Muscle of back (tissue), 11 donors: ENCODE results near the gene PSMB7. TPM values are rescaled to one million over a fixed set of nuclear protein-coding genes. Genes with fewer than 3 reads are reported as not detected.

Experiments
- DNase-seq, 3 donors: peaks; one replicate each; pipeline versions ENCODE4 v3.0.0 to v3.0.0-alpha.2; 2013
- polyA plus RNA-seq, 10 donors: library from polyadenylated mRNA; unstranded; fragments of 120-200 nt; gene quantifications; one replicate each; pipeline ENCODE4 v1.2.1, GENCODE V29; 2013; ENCODE audit not compliant: insufficient read length in 10 of 10

The PSMB7 gene
- polyA plus RNA-seq, 10 donors: 155 to 206 (median 185) TPM

DNA sequence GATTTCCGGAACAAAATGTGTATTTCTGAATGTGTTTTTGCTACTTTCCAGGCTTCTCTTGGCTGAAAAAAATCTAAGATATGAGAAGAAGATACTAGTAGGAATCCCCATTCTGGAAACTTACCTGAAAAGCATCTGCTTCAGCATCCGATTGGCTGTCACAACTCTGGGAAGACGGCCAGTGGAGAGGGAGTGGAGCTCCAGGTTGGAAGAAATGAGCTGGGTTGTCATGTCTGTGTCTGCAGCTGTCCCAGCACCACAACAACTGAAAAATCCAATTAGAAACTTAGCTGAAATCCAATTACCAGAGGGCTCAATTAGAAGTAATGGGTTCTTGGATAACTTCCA lies 3.0 kb downstream of the PSMB7 start:
- no peak for DNase-seq

- DNase-seq: no peak
Measured at GRCh38 chr9:124411514-124412227, 3.6 kb downstream of the PSMB7 start.

DNA sequence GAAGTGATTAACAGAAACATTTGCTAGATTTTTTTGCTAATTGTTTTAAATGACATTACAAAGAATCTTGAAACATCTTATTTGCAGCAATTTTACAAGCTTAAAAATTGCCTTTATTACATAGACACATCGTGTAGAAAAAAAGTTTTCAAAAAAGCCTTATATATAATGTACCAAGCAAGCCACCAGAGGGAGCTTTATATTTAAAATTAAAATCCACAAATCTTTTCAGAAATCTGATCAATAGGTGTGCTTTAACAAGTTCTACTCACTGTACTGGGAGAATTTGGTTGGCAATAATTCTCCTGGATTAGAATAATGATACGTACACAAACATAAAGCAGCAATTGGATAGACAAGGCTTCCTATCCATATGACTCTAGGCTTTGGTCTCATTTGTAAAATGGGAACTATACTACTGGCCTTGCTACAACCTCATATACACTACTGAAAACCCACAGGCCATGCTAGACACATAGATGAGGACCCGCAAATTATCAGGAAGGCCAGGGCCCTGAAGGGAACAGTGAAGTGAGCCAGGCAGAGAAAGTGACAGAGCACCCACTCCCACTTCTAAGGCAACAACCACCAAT lies 4.8 kb downstream of the PSMB7 start:
- no peak for DNase-seq

DNA sequence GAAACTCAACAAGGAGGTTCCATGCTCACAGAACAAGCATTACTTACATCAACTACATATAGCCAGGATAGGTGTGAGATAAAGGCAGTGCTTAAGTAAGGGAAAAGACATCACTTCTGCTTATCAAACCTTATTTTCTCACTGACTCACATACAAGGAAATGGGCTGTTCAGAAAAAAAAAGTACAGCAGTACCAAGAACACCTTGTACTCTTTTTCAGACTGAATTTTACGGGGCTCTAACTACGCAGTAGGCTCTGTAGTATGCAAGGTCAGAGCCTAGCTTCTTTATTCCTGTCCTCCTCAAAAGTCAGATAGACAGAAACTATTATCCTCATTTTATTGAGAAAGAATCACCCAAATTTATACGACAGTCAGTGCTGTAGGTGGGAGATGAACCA lies 5.8 kb downstream of the PSMB7 start:
- DNase-seq: no peak

- no peak for DNase-seq
Measured at GRCh38 chr9:124403246-124403645, 12.0 kb downstream of the PSMB7 start.

- no peak for DNase-seq
Measured at GRCh38 chr9:124399968-124400940, 15.0 kb downstream of the PSMB7 start.

DNA sequence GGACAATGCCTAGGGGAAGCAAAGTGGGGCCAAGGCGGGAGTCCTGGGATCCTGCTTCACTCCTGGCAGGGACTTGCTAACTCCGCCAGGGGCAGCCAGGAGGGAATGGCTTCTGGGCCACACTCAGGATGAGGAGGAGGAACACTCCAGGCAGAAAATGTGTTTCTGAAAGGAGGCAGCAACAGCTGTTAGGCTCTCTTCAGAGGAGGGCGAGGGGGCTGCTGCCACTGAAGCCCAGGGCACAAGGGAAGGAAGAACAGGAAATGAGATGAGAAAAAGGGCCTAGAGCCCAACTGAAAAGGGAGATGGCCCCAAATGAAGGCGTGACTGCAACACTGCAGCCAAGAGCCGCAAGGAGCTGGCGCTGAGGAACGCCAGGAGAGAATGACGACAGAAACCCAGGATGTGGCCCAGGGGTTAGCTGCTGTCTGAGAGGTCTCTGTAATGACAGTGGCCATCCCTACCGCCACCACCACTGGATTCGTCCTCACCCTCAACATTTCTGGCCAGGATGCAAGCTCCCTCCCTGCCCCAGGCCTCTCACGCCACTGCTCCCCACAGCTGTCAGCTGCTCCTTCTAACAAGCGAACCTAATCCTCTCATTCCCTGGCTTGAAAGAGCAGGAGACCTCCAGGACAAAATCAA lies 15.8 kb downstream of the PSMB7 start:
- peak; percentile 78 to 94 (median 87) for DNase-seq

- peak in 1 of 3 donors; percentile 56 for DNase-seq
Measured at GRCh38 chr9:124398191-124398935, 16.9 kb downstream of the PSMB7 start.

- DNase-seq: no peak
Measured at GRCh38 chr9:124395826-124396225, 19.4 kb downstream of the PSMB7 start.

DNA sequence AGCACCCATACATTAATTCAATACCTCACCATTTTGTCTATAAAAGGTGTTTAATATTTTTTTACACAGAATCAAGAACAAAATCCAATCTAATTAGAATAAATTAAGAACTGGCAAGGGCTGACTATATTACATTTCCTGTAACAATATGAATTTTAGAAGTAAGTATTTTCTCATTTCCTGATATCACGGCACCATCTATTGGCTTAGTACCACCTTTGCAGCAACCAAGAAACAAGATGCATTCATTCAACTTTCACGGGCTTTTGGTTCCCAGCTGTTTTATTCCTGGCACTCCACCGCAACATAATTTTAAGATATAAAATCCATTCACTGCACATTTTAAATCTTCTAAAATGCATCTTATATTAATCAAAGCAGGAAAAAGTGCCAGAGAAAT lies 20.6 kb downstream of the PSMB7 start:
- no peak for DNase-seq

DNA sequence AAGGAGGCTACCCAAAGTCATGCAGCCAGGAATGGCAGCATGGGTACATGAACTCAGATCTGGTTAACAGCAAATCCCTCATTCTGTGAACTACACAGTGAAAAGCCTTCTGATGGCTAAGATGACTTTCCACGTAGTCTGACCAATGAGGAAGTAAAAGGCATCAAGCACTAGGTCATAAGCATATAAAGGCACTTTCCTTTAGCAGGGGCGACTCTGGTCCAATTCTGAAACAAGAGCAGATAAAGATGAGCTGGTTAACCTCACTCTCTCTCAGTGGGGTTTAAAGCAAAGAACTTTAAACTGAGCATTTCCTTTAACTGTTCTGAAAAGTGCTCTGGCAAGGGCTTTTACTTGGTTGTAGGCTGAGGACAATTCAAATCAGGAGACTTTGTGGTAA lies 21.1 kb downstream of the PSMB7 start:
- DNase-seq: no peak

DNA sequence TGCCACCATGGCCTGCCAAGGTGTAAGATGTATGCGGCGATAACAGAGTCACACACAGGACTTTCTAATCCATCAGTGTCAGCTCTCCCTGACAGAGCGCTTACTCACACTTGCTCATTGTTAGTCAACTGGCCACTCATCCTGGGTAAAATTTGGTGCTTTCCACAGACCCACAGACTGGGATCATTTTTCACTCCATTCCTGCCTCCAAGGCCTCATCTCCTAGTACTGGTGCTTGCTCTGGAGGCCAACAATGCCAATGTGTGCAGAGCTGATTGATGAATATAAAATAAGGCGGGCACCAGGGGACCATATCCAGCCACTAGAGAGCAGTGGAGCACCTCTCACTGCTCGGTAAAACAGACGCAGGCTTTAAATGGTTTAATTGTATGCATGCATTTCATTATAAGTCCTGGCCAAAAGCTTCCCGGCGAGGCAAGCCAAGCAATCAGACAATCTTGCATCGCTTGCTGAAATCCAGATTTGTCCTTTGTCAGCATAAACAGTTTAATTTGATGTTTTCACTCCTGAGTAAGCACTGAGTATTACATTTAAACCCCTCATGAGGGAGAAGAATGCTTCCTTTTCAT lies 22.3 kb downstream of the PSMB7 start:
- peak in 2 of 3 donors; percentile 53 to 85 for DNase-seq

DNA sequence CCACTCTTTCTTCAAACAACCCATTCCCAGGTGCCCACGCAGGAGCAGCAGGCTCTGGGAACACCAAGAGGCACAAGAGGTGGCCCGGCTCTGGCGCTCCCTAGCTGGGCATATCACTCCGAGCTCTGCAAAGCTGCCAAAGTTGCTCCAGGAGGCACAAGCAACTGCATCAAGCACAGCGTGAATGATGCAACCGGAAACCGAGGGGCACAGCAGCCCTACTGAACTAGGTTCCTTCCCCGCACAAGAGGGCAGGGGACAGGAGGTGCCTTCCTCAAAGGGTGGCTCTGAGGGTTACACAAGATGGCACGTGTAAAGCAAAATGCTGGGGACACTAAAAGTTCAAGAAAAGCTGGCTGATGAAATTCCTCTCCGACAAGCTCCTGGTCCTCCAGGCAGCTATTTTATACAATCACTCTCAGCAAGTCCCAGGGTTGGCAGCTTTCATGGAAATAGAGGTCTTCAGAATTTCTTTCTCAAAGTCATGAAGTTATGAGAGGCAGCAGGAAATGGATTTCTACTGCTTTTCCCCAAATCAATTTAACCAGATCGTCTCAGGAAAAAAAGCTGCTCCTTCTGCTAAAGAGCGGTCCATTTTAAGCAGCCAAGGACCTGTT lies 22.9 kb downstream of the PSMB7 start:
- peak in 1 of 3 donors; percentile 22 for DNase-seq

GRCh38 chr9:124390794-124391658 lies 24.2 kb downstream of the PSMB7 start:
- DNase-seq: no peak

DNA sequence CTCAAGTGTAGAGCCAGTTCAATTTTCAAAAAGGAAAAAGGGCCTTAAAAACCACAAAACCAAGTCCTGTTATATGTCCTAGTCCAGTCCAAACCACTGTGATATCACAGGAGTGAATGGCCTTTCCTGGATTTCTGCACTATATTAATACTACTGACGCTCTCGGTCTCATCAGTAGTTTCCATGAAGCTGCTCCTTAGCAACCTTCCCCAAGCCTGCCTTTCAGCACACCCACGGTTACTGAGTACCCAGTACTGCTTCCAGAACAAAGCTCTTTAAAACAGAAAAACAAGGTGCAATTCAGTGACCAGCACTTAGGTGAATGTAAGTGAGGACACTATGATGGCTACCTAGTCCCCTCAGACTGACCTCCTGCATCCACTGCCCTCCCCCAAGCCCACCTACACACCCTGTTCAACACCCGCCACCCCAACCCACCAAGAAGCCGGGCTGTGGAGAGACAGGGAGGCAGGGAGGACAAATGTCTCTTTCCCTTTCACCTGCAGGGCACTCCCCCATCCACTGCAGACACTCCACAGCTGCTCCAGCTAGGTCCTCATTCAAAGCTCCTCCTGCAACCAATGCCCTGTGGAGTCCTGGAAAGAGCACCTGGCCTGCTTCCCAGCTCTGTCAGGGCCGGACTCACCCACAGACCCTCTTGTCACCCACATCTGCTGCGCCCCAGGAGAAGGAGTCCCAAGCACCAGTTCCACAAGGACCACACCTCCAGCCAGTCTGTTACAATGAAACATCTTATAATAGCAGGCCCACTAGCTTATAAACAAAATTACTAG lies 25.9 kb downstream of the PSMB7 start:
- DNase-seq: no peak

GRCh38 chr9:124388275-124389048 lies 26.8 kb downstream of the PSMB7 start:
- DNase-seq: no peak

DNA sequence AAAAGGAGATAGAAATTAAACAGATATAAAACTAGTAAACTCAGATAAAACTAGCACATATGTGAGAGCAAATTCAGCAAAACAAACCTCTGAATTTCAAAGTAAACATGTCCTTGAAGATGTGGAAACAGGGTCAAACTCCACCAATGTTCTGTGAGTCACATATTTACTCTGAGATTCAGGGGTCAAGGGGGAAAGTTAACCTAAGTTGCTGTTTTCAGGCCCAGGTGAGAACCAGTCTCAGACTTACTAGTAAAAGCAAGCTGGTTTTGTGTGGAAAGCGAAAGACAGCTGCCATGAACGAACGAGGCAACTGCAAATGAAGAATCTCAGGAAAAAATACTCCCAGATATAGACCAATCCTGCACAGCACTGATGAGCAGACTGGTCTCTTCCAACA lies 29.0 kb downstream of the PSMB7 start:
- no peak for DNase-seq

DNA sequence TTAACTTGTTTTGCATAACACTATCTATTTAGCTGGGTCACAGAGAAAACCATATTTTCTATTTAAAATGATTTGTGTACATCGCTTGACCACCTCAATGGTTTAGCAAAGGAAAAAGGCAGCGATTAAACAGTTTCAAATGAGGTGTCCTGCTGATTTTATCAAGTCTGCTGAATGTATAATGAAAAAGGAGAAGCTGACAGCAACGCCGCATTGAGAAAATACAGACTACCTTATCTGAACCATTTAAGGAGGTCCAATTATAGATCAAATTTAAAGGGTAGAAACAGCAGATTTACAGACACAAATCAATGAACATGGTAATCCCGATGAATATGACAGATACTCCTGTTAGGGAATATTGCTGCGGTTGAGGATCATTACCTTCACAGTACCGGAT lies 29.6 kb downstream of the PSMB7 start:
- DNase-seq: no peak
